Activated naive CD8-positive, alpha-beta T cell treated with anti-CD3 and anti-CD28 coated beads for 36 hours (primary cell): ENCODE measurements around the gene MIF. TPM values are rescaled to one million over a fixed set of nuclear protein-coding genes. Genes with fewer than 3 reads are reported as not detected.
A peak's percentile ranks its signal among the peaks of the same experiment; 100 is the strongest.
"Not testable (repeated sequence)": the region's sequence is repeated elsewhere in the genome, so short reads cannot be mapped to it uniquely, and the experiment has no call there.

Source experiments
- DNase-seq: peaks from one replicate; pipeline ENCODE4 v3.0.0; 2021
- H3K27ac Mint-ChIP-seq: one replicate; pipeline ENCODE4 v1.8.0; 2022; ENCODE audit warnings: mild to moderate bottlenecking, moderate library complexity, mixed read lengths
- H3K27me3 Mint-ChIP-seq: one replicate; pipeline ENCODE4 v1.8.0; 2022; ENCODE audit warnings: mild to moderate bottlenecking, mixed read lengths
- H3K36me3 Mint-ChIP-seq: one replicate; pipeline ENCODE4 v1.8.0; 2021; ENCODE audit warnings: mild to moderate bottlenecking, mixed read lengths
- H3K4me1 Mint-ChIP-seq: one replicate; pipeline ENCODE4 v1.8.0; 2021; ENCODE audit warnings: mixed read lengths
- H3K4me3 Mint-ChIP-seq: one replicate; pipeline ENCODE4 v1.8.0; 2022; ENCODE audit warnings: mild to moderate bottlenecking, moderate library complexity, mixed read lengths
- H3K9me3 Mint-ChIP-seq: one replicate; pipeline ENCODE4 v1.8.0; 2022; ENCODE audit warnings: mixed read lengths
- total RNA-seq, 2 experiments: library from RNA; stranded (reverse); gene quantifications; one replicate each; pipeline ENCODE4 v1.2.3, GENCODE V29; 2021

Gene MIF
- total RNA-seq, 2 experiments from 2014 or later: 1,236 to 1,275 TPM

DNA sequence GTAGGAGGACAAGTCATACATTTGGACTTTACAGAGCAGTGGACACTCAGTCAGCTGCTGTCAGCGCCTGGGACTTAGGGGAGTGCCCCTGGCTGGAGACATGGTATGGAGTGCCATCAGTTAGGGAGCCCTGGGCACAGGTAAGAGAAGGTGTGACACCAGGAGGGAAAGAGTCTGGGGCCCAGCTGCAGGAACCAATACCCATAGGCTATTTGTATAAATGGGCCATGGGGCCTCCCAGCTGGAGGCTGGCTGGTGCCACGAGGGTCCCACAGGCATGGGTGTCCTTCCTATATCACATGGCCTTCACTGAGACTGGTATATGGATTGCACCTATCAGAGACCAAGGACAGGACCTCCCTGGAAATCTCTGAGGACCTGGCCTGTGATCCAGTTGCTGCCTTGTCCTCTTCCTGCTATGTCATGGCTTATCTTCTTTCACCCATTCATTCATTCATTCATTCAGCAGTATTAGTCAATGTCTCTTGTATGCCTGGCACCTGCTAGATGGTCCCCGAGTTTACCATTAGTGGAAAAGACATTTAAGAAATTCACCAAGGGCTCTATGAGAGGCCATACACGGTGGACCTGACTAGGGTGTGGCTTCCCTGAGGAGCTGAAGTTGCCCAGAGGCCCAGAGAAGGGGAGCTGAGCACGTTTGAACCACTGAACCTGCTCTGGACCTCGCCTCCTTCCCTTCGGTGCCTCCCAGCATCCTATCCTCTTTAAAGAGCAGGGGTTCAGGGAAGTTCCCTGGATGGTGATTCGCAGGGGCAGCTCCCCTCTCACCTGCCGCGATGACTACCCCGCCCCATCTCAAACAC lies 850 bp upstream of the MIF start:
- no peaks in the 10 kb centered on the region for H3K9me3 Mint-ChIP-seq
- peak overlapping the region; percentile 96 for H3K4me3 Mint-ChIP-seq
- peak overlapping the region; percentile 99 for H3K27ac Mint-ChIP-seq
- H3K27me3 Mint-ChIP-seq: peaks cover 3% of the 10 kb centered on the region
- H3K36me3 Mint-ChIP-seq: peaks cover 35% of the 10 kb centered on the region
- H3K4me1 Mint-ChIP-seq: peaks cover 24% of the 10 kb centered on the region
- no peak for DNase-seq

DNA sequence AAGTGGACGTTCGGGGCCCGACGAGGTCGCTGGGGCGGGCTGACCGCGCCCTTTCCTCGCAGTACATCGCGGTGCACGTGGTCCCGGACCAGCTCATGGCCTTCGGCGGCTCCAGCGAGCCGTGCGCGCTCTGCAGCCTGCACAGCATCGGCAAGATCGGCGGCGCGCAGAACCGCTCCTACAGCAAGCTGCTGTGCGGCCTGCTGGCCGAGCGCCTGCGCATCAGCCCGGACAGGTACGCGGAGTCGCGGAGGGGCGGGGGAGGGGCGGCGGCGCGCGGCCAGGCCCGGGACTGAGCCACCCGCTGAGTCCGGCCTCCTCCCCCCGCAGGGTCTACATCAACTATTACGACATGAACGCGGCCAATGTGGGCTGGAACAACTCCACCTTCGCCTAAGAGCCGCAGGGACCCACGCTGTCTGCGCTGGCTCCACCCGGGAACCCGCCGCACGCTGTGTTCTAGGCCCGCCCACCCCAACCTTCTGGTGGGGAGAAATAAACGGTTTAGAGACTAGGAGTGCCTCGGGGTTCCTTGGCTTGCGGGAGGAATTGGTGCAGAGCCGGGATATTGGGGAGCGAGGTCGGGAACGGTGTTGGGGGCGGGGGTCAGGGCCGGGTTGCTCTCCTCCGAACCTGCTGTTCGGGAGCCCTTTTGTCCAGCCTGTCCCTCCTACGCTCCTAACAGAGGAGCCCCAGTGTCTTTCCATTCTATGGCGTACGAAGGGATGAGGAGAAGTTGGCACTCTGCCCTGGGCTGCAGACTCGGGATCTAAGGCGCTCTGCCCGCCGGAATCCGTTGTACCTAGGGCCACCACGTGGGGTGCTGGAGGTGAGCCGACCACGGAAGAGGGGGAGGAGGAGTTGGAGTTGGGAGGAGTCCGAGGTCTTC lies 771 bp downstream of the MIF start:
- H3K36me3 Mint-ChIP-seq: peaks cover 44% of the 10 kb centered on the region
- H3K4me1 Mint-ChIP-seq: peaks cover 26% of the 10 kb centered on the region
- H3K9me3 Mint-ChIP-seq: no peaks in the 10 kb centered on the region
- peak overlapping the region; percentile 96 for H3K4me3 Mint-ChIP-seq
- DNase-seq: peak; percentile 80
- H3K27ac Mint-ChIP-seq: peak overlapping the region; percentile 99
- H3K27me3 Mint-ChIP-seq: peaks cover 3% of the 10 kb centered on the region

DNA sequence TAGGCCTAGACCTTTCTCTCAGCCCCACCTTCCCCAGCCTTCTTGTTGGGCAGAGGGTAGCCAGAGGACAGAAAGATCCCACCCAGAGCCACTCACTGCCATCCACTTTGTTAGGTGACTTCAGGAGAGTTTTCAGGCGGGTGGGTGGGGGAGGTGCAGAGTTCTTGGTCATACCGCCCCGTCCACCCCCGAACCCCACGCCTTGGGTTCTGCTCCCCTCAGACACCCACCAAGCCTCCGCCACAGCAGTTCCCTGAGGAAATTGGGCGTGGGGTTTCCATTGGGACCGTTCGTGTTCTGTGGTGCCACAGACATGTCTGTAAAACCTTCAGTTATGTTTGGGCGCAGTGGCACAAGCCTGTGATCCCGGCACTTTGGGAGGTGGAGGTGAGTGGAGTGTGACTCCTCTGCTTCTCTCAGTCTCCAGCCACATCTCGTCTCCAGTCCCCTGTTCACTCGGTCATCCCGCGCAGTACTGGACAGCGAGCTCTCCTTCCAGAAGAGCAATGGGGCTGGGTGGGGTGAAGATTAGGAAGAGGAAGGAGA lies 1.5 kb downstream of the MIF start:
- no peak for DNase-seq
- H3K4me1 Mint-ChIP-seq: peaks cover 26% of the 10 kb centered on the region
- H3K27me3 Mint-ChIP-seq: peaks cover 3% of the 10 kb centered on the region
- H3K36me3 Mint-ChIP-seq: peaks cover 50% of the 10 kb centered on the region
- peak overlapping the region; percentile 99 for H3K27ac Mint-ChIP-seq
- peak overlapping the region; percentile 96 for H3K4me3 Mint-ChIP-seq
- no peaks in the 10 kb centered on the region for H3K9me3 Mint-ChIP-seq

DNA sequence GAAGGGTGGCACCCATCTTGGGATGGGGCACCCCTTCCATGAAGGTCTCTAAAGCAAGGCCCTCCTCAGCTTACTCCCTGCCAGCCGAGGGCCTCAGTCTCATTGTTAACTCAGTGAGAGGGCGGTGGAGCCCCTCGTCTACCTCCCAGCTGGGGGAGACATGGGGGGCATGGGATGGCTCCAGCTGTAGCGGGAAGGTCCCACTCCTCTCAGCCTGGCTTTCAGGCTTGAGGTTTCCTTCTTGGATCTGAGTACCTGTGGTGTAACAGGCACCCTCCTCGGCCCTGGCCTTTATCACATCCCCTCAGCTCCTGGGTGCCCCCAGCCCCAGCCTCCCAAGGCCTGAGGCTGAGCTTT lies 2.0 kb downstream of the MIF start:
- H3K4me1 Mint-ChIP-seq: peaks cover 26% of the 10 kb centered on the region
- DNase-seq: no peak
- peaks cover 3% of the 10 kb centered on the region for H3K27me3 Mint-ChIP-seq
- H3K9me3 Mint-ChIP-seq: no peaks in the 10 kb centered on the region
- peaks cover 53% of the 10 kb centered on the region for H3K36me3 Mint-ChIP-seq
- H3K27ac Mint-ChIP-seq: peak overlapping the region; percentile 99
- peak overlapping the region; percentile 96 for H3K4me3 Mint-ChIP-seq

DNA sequence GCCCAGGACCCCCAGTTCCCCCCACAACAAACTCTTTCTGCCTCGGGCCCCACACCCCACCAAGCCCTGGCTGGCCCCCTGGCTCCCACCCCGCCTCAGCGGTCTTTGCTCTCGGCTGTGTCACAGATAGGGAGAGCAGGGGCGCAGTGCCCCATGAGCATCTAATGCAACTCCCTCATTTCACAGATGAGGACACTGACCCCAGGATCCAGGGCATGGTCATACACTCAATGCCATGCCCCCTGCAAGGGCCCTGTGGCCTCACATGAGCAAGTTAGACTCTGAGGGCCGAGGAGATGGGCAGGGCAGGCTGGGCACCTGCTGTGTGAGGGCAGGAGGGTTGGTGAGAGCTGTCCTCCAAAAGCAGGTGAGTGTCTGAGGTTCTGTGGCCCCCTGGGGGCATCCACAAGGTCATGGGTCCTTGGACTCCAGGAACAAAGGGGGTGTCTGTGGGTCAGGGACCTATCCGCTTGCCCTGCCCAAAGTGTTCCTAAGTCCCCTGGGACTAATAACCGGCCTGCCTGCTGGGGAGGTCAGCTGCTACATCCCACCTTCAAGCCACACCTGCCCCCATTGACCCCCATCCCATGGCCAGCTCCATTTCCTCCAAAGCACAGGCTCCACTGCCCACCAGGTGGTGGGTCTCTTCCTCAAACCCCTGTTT lies 2.5 kb downstream of the MIF start:
- DNase-seq: no peak
- Mint-ChIP-seq H3K36me3 (peaks cover 53% of the 10 kb centered on the region), H3K27me3 (peaks cover 3% of the 10 kb centered on the region), H3K9me3 (no peaks in the 10 kb centered on the region), H3K27ac (peak overlapping the region; percentile 84), H3K4me3 (peak overlapping the region; percentile 96), H3K4me1 (peaks cover 26% of the 10 kb centered on the region)

DNA sequence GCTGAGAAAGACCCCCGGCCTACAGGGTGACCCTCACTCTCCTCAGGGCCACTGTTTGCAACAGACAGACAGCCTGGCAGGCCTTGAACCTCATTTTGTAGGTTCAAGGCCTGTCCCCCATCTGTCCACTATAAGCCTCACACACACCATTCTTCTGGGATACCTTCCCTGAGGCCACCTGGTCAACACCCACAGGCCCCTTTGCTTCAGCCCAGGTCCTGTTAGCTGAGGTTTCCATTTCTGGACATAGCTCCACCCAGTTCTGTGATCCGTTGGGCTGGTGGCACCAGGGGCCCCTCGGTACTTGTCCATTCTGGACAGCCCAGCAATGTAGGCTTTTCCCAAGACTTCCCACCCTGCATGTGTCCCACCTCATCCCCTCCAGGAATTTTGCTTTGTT lies 3.1 kb downstream of the MIF start:
- no peak for DNase-seq
- Mint-ChIP-seq H3K4me3 (peak overlapping the region; percentile 96), H3K27me3 (peaks cover 3% of the 10 kb centered on the region), H3K4me1 (peaks cover 26% of the 10 kb centered on the region), H3K27ac (peak overlapping the region; percentile 84), H3K9me3 (no peaks in the 10 kb centered on the region), H3K36me3 (peaks cover 53% of the 10 kb centered on the region)

DNA sequence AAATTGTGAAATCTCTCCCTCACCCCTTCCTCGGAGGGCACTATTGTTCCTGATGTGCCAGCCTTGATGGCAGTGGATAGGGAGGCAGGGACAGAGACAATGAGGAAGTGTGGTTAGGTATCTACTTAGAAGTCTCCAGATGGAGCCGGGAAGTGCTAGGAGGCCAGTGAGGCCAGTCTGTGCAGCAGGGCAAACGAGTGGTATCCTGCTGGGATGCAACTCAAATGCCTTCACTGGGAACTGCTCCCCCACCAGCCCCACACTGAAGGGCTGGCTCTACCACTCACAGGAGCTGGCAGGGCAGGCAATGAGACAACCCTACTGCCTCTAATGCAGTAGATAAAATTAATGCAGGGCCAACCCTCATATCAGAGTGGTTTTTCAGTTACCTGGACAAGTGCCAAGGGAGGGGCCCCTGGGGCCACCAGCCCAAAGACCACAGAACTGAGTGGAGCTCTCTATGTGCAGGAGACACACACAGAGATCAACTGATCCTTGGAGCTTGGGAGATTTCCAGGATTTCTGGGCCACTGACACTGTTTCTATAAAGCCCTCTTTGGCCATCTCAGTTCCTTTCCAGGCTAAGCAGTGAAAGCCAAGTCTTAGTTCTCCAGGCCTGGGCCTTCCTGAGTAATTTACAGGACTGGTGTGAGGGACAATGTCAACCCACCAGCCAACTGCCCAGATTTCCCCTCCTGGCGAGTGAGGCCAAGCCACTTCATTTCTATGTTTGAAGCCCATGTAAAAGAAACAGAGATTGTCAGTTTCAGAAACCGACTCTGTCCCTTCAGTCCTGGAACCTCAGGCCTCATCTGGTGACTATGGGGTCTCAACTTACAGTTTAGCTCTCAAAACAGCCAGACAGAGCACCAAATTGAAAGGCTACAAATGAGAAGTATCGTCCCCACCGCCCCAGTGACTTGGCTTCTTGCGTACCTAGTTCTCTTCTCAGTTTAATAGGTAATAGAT lies 4.1 kb downstream of the MIF start:
- H3K27me3 Mint-ChIP-seq: peaks cover 3% of the 10 kb centered on the region
- peaks cover 22% of the 10 kb centered on the region for H3K4me1 Mint-ChIP-seq
- peaks cover 53% of the 10 kb centered on the region for H3K36me3 Mint-ChIP-seq
- H3K27ac Mint-ChIP-seq: no peak overlapping the region
- no peak for DNase-seq
- no peaks in the 10 kb centered on the region for H3K9me3 Mint-ChIP-seq
- H3K4me3 Mint-ChIP-seq: peak overlapping the region; percentile 29

DNA sequence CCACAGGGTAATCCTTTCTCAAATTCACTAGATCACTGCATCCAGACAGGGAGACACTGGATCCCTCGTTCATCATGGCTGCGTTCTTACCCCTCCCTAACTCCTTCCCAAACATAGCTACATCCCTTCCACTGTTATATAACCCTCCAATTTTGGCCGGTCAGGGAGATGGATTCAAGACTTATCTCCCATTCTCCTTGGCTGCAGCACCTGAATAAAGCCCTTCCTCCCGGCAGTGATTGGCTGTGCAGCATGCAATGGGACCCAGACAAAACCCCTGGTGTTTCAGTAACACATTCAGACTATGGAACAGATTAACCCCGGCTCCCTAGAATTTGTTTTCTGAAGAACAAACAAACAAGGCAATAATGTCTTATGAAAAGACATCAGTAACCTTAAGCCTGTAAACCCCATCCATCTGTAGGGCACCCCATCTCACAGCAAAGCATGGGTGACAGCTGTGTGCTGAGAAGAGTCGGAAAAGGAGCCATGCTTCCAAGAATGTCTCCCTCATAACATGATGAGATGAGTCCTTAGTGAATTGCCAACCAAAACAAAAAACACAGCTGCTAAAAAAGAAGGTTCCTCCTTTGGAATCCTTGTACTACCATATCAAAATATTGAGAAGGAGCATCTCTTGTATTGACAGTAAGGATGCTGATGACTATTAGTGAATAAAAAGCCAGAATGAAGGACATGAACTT lies 5.0 kb downstream of the MIF start:
- DNase-seq: no peak
- Mint-ChIP-seq H3K27me3 (peaks cover 3% of the 10 kb centered on the region), H3K27ac (no peak overlapping the region), H3K4me3 (no peak overlapping the region), H3K36me3 (peaks cover 53% of the 10 kb centered on the region), H3K4me1 (peaks cover 18% of the 10 kb centered on the region), H3K9me3 (no peaks in the 10 kb centered on the region)

DNA sequence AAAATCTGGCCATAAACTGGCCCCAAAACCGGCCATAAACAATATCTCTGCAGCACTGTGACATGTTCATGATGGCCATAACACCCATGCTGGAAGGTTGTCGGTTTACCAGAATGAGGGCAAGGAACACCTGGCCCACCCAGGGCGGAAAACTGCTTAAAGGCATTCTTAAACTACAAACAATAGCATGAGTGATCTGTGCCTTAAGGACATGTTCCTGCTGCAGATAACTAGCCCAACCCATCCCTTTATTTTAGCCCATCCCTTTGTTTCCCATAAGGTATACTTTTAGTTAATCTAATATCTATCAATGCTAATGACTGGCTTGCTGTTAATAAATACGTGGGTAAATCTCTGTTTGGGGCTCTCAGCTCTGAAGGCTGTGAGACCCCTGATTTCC lies 6.0 kb downstream of the MIF start:
- not testable (repeated sequence) for H3K27me3 Mint-ChIP-seq, H3K4me3 Mint-ChIP-seq, DNase-seq, H3K9me3 Mint-ChIP-seq, H3K27ac Mint-ChIP-seq
- H3K4me1 Mint-ChIP-seq: peaks cover 16% of the 10 kb centered on the region
- H3K36me3 Mint-ChIP-seq: peaks cover 45% of the 10 kb centered on the region

DNA sequence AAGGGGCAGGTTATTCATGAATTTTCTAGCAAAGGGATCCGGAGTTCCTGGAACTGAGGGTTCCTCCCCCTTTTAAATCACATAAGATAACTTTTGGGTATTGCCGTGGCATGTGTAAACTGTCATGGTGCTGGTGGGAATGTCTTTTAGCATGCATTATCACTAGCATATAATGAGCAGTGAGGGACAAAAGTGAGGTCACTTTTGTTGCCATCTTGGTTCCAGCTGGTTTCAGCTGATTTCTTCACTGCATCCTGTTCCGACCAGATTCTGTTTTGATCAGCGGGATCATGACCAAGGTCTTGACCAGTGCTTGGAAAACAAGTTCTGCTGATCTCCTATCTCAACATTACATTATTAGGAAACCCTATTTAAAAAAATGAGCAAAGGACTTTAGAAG lies 7.4 kb downstream of the MIF start:
- no peak for DNase-seq
- no peak overlapping the region for H3K4me3 Mint-ChIP-seq
- H3K27ac Mint-ChIP-seq: no peak overlapping the region
- no peaks in the 10 kb centered on the region for H3K9me3 Mint-ChIP-seq
- peaks cover 31% of the 10 kb centered on the region for H3K36me3 Mint-ChIP-seq
- H3K4me1 Mint-ChIP-seq: peaks cover 6% of the 10 kb centered on the region
- no peaks in the 10 kb centered on the region for H3K27me3 Mint-ChIP-seq

DNA sequence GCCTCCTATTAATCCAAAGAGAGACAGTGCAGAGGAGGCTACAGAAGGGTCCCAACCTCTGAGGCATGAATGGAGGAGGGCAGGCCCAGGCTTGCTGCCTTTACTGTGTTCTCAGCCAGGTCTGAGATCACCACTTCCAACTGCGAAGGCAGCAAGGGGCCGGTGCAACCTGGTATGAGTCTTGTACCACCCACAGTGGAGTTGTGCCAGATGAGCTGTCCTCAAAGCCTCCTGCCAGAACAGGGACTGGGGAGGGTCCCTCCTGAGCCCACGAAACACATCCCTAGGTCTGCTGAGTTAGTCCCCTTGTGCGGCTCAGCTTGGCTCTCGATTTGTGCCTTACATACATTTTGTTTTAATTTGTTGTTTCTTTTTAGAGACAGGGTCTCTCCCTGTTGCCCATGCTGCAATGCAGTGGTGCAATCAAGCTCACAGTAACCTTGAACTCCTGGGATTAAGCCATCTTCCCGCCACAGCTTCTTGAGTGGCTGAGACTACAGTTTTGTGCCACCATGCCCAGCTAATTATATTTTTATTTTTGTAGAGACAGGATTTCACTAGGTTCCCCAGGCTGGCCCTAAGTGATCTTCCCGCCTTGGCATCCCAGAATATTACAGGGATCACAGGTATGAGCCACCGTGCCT lies 9.3 kb downstream of the MIF start:
- peaks cover 18% of the 10 kb centered on the region for H3K36me3 Mint-ChIP-seq
- H3K27me3 Mint-ChIP-seq: no peaks in the 10 kb centered on the region
- H3K4me3 Mint-ChIP-seq: no peak overlapping the region
- H3K4me1 Mint-ChIP-seq: peaks cover 2% of the 10 kb centered on the region
- H3K9me3 Mint-ChIP-seq: no peaks in the 10 kb centered on the region
- H3K27ac Mint-ChIP-seq: no peak overlapping the region
- DNase-seq: no peak

DNA sequence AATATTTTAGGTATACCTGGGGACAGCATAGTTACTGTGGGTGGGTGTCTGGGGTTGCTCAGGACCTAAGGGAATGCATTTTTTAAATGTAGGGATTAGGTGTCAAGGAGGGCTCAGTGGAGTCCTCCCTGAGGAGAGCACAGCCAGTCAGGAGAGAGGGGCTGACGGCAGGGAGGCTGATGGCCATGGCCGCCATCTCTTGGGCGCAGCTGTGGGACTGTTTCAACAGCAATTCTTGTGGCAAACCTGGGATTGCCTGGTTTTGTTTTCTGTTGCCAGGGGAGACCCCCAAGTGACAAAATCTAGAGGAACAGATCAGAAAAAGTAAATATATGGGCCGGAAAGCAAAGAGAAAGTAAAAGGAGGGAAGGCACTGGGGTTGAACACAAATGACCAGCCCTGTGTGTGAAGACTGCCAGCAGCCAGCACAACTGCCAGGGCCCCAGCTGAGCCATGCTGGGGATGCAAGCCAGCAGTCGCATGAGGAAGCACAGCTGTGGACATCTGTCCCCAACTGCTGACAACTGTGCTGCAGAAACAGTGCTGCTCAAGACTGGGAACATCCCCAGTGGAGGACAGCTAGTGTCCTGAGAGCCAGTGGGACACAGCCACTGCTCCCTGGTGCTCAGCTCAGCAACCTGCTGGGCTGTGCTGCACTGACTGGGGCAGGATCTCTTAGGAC lies 10.5 kb downstream of the MIF start:
- Mint-ChIP-seq H3K4me1 (no peaks in the 10 kb centered on the region), H3K9me3 (no peaks in the 10 kb centered on the region), H3K4me3 (no peak overlapping the region), H3K36me3 (peaks cover 9% of the 10 kb centered on the region), H3K27me3 (no peaks in the 10 kb centered on the region), H3K27ac (no peak overlapping the region)
- no peak for DNase-seq

DNA sequence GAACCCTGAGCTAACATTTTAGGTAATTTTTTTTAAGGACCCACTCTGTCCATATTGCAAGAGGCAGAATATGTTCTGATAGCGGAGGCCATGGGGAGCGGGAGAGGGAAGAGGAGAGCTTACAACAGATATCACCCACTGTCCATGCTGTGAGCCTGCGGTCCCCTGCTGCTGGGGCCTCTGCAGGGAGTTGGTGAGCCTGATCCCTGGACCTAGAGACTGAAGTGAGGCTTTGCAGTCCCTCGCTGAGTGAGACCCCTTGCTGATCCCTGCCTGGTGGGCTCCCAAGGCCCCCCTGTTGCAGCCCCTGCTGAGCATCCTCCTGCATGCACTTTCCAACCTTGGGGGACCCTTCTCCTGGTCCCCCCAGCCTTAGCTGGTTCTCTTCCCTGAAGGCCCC lies 12.5 kb downstream of the MIF start:
- DNase-seq: no peak
- Mint-ChIP-seq H3K36me3 (no peaks in the 10 kb centered on the region), H3K4me1 (no peaks in the 10 kb centered on the region), H3K4me3 (no peak overlapping the region), H3K27ac (no peak overlapping the region), H3K27me3 (no peaks in the 10 kb centered on the region), H3K9me3 (no peaks in the 10 kb centered on the region)
